ENCODE data around the gene ABCA4.

ABCA4 gene

GRCh38 chr1:94060720-94061119, 60.2 kb downstream of the ABCA4 start:
- no peak for TF ChIP-seq Cebpa-rat (IDR thresholded peaks at IDR 0.05)
- Histone ChIP-seq H3K9me3 (no peaks in the 10 kb centered on the region), H3K9ac (no peak overlapping the region), H3K4me3 (no peak overlapping the region), H3K27ac (no peak overlapping the region), H3K27me3 (no peaks in the 10 kb centered on the region), H3K4me2 (no peak overlapping the region), H4K20me1 (no peaks in the 10 kb centered on the region), H3K36me3 (no peaks in the 10 kb centered on the region), H3K4me1 (peaks cover 47% of the 10 kb centered on the region)

GRCh38 chr1:94058766-94059165, 62.2 kb downstream of the ABCA4 start:
- Histone ChIP-seq H3K9ac (no peak overlapping the region), H3K9me3 (no peaks in the 10 kb centered on the region), H3K27me3 (no peaks in the 10 kb centered on the region), H3K4me2 (no peak overlapping the region), H4K20me1 (no peaks in the 10 kb centered on the region), H3K27ac (no peak overlapping the region), H3K4me3 (no peak overlapping the region), H3K36me3 (no peaks in the 10 kb centered on the region), H3K4me1 (peaks cover 27% of the 10 kb centered on the region)
- TF ChIP-seq Cebpa-rat (IDR thresholded peaks at IDR 0.05): no peak

GRCh38 chr1:94056996-94057395, 64.0 kb downstream of the ABCA4 start:
- no peak for TF ChIP-seq Cebpa-rat (IDR thresholded peaks at IDR 0.05)
- no peaks in the 10 kb centered on the region for H3K9me3 ChIP-seq
- H3K36me3 ChIP-seq: no peaks in the 10 kb centered on the region
- no peak overlapping the region for H3K4me3 ChIP-seq
- no peaks in the 10 kb centered on the region for H3K27me3 ChIP-seq
- H4K20me1 ChIP-seq: no peaks in the 10 kb centered on the region
- no peak overlapping the region for H3K27ac ChIP-seq
- peaks cover 9% of the 10 kb centered on the region for H3K4me1 ChIP-seq
- no peak overlapping the region for H3K4me2 ChIP-seq
- no peak overlapping the region for H3K9ac ChIP-seq

GRCh38 chr1:94056171-94056570, 64.8 kb downstream of the ABCA4 start:
- Histone ChIP-seq H3K36me3 (no peaks in the 10 kb centered on the region), H4K20me1 (no peaks in the 10 kb centered on the region), H3K9me3 (no peaks in the 10 kb centered on the region), H3K4me1 (peaks cover 1% of the 10 kb centered on the region; the same call in 1 of the 2 replicates), H3K27me3 (no peaks in the 10 kb centered on the region), H3K27ac (no peak overlapping the region), H3K9ac (no peak overlapping the region), H3K4me2 (no peak overlapping the region), H3K4me3 (no peak overlapping the region)
- TF ChIP-seq Cebpa-rat (IDR thresholded peaks at IDR 0.05): no peak

- H3K4me2 ChIP-seq: no peak overlapping the region
- H3K27me3 ChIP-seq: no peaks in the 10 kb centered on the region
Measured at GRCh38 chr1:94055459-94056122, 65.4 kb downstream of the ABCA4 start.

GRCh38 chr1:94050675-94051074, 70.3 kb downstream of the ABCA4 start:
- 0 out of 2 replicates have a peak, but pooled peaks cover 3% of the 10 kb centered on the region for H3K4me1 ChIP-seq
- H3K27me3 ChIP-seq: no peaks in the 10 kb centered on the region
- H3K9ac ChIP-seq: no peak overlapping the region
- H3K36me3 ChIP-seq: no peaks in the 10 kb centered on the region
- TF ChIP-seq Cebpa-rat (IDR thresholded peaks at IDR 0.05): no peak
- H4K20me1 ChIP-seq: no peaks in the 10 kb centered on the region
- no peak overlapping the region for H3K4me3 ChIP-seq
- H3K9me3 ChIP-seq: no peaks in the 10 kb centered on the region
- H3K4me2 ChIP-seq: no peak overlapping the region
- no peak overlapping the region for H3K27ac ChIP-seq

More at GRCh38 chr1:94055459-94056122, 65.4 kb downstream of the ABCA4 start:
- H3K9ac ChIP-seq: no peak overlapping the region
- H3K27ac ChIP-seq: no peak overlapping the region
- H3K9me3 ChIP-seq: no peaks in the 10 kb centered on the region
- TF ChIP-seq Cebpa-rat (IDR thresholded peaks at IDR 0.05): no peak
- no peaks in the 10 kb centered on the region for H3K36me3 ChIP-seq
- no peaks in the 10 kb centered on the region for H4K20me1 ChIP-seq
- H3K4me1 ChIP-seq: no peaks in the 10 kb centered on the region
- no peak overlapping the region for H3K4me3 ChIP-seq

GRCh38 chr1:94050254-94050653, 70.7 kb downstream of the ABCA4 start:
- Histone ChIP-seq H3K4me2 (no peak overlapping the region), H3K4me1 (peaks cover 5% of the 10 kb centered on the region; the same call in 1 of the 2 replicates), H3K27ac (no peak overlapping the region), H3K4me3 (no peak overlapping the region), H3K9me3 (no peaks in the 10 kb centered on the region), H3K27me3 (no peaks in the 10 kb centered on the region), H4K20me1 (no peaks in the 10 kb centered on the region), H3K36me3 (no peaks in the 10 kb centered on the region), H3K9ac (no peak overlapping the region)
- TF ChIP-seq Cebpa-rat (IDR thresholded peaks at IDR 0.05): no peak

- H3K9me3 ChIP-seq: no peaks in the 10 kb centered on the region
- no peaks in the 10 kb centered on the region for H3K36me3 ChIP-seq
- no peak for TF ChIP-seq Cebpa-rat (IDR thresholded peaks at IDR 0.05)
- no peak overlapping the region for H3K4me2 ChIP-seq
- H3K27ac ChIP-seq: no peak overlapping the region
- H4K20me1 ChIP-seq: no peaks in the 10 kb centered on the region
- H3K4me3 ChIP-seq: no peak overlapping the region
- no peak overlapping the region for H3K9ac ChIP-seq
- no peaks in the 10 kb centered on the region for H3K27me3 ChIP-seq
- H3K4me1 ChIP-seq: peaks cover 10% of the 10 kb centered on the region
Measured at GRCh38 chr1:94049791-94050190, 71.2 kb downstream of the ABCA4 start.

GRCh38 chr1:94048413-94049164, 72.4 kb downstream of the ABCA4 start:
- no peaks in the 10 kb centered on the region for H4K20me1 ChIP-seq
- no peak overlapping the region for H3K4me3 ChIP-seq
- TF ChIP-seq Cebpa-rat (IDR thresholded peaks at IDR 0.05): no peak
- H3K9me3 ChIP-seq: no peaks in the 10 kb centered on the region
- no peak overlapping the region for H3K9ac ChIP-seq
- no peaks in the 10 kb centered on the region for H3K36me3 ChIP-seq
- peaks cover 18% of the 10 kb centered on the region for H3K4me1 ChIP-seq
- H3K27ac ChIP-seq: no peak overlapping the region
- peak overlapping the region; percentile 18; the same call in 1 of the 2 replicates for H3K4me2 ChIP-seq
- H3K27me3 ChIP-seq: no peaks in the 10 kb centered on the region

GRCh38 chr1:94047949-94048348, 73.0 kb downstream of the ABCA4 start:
- no peak overlapping the region for H3K9ac ChIP-seq
- no peaks in the 10 kb centered on the region for H3K27me3 ChIP-seq
- no peaks in the 10 kb centered on the region for H3K9me3 ChIP-seq
- H3K4me2 ChIP-seq: no peak overlapping the region
- H3K4me3 ChIP-seq: no peak overlapping the region
- H4K20me1 ChIP-seq: no peaks in the 10 kb centered on the region
- H3K4me1 ChIP-seq: peaks cover 23% of the 10 kb centered on the region
- no peaks in the 10 kb centered on the region for H3K36me3 ChIP-seq
- no peak for TF ChIP-seq Cebpa-rat (IDR thresholded peaks at IDR 0.05)
- no peak overlapping the region for H3K27ac ChIP-seq
